A673 (cell line): ENCODE results near the gene SLC47A2.

Source experiments
- EZH2 ChIP-seq: fragments of 200-600 bp; sonication (generic); IDR thresholded peaks from 2 replicates; pipeline ENCODE4 v1.6.1; 2017; ENCODE audit warnings: borderline replicate concordance, low read depth, mild to moderate bottlenecking, mixed read lengths, antibody characterized with exemption, low read length; ENCODE audit not compliant: poor library complexity, severe bottlenecking
- TF ChIP-seq, protein P1 (sequence below): fragments of 300-800, 200-600 bp; sonication (generic); conservative IDR thresholded peaks from 2 replicates; pipeline ENCODE4 v1.5.1; 2017; ENCODE audit warnings: low read depth, mild to moderate bottlenecking, antibody characterized with exemption, low read length, moderate library complexity, mixed read lengths

- TF ChIP-seq, protein P1, sequence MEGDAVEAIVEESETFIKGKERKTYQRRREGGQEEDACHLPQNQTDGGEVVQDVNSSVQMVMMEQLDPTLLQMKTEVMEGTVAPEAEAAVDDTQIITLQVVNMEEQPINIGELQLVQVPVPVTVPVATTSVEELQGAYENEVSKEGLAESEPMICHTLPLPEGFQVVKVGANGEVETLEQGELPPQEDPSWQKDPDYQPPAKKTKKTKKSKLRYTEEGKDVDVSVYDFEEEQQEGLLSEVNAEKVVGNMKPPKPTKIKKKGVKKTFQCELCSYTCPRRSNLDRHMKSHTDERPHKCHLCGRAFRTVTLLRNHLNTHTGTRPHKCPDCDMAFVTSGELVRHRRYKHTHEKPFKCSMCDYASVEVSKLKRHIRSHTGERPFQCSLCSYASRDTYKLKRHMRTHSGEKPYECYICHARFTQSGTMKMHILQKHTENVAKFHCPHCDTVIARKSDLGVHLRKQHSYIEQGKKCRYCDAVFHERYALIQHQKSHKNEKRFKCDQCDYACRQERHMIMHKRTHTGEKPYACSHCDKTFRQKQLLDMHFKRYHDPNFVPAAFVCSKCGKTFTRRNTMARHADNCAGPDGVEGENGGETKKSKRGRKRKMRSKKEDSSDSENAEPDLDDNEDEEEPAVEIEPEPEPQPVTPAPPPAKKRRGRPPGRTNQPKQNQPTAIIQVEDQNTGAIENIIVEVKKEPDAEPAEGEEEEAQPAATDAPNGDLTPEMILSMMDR, result no peak
- no peak for TF ChIP-seq EZH2
Observed at GRCh38 chr17:19630661-19631060, 85.7 kb downstream of the SLC47A2 start.
